Stimulated activated CD4-positive, alpha-beta T cell treated with anti-CD3 and anti-CD28 coated beads, Interleukin-12 subunit alpha, Interleukin-12 subunit beta, amount 100 ng/mL, for 4 hours (primary cell): Measurements from ENCODE around the gene RERE.

Experiments
- DNase-seq: peaks from one replicate; pipeline ENCODE4 v3.0.0-alpha.2; 2020

Gene RERE

DNA sequence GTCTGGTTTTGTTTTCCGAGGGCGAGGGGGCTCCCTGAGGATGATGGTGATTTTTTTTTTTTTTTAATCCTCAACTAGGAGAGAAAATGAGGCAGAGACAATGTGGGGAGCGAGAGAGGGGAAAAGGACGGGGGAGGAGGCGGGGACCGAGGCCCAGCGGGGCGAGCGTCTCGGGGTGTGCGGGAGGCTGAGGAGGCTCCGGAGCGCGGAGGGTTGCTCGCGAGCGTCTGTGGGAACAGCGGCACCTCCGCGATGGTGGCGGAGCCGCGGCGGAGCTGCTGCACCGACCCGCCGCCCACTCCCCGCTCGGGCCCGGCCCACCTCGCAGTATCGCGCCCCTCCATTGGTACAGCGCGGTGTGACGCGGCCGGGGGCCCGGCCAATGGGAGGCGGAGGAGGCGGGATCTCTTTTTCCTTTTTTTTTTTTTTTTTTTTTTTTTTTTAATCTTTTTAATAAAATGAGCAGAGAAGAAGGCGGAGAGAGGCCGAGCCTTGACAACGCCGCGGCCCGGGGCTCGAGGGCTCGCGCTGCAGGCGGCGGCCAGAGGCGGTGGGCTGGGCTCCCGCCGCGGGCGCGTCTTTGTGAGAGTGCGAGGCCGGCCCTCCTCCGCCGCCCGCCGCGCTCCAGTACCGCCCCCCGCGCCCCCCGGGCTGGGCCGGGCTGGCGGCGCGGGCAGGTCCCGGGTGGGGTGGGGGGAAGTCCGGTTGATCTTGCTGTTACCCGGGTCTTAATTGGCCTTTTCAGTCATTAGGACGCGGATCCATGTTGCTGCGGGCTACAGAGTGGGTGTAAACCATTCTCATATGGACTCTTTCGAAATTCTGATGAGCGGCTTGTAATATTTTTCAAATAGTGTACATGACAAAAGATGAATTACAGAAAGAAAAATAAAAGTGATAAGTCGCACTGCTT lies at the start of gene RERE:
Gene RERE (minus strand): TSS at position 229 of the 913 bp plus-strand sequence.
- DNase-seq, result peak; percentile 95

DNA sequence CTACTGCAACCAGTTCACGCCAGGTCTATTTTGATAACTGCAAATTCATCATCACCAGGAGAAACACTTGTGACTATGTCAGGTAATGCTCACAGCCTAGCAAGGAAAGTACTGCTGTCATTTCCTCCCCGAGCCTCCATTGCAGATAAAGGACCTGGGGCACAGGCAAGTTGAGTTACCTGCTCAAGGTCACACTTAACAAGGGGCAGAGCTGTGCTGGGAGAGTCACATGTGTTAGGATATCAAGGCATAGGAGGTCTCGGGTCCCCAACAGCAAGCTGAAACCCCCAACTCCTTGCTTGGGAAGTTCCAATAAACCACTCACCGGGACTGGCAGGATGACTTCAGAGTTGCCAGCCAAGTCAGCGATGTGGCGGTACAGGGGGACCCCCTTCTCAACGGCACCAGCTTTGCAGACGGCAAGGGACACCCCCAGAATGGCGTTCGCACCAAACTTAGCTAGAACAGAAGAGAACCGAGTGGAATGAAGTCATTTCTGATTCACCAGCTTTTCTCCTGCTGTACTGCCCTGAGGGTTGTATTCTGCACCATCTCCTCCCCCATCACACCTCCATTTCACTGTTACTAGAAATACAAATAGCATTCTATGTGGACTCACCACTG lies 49.5 kb upstream of the RERE start:
- no peak for DNase-seq

DNA sequence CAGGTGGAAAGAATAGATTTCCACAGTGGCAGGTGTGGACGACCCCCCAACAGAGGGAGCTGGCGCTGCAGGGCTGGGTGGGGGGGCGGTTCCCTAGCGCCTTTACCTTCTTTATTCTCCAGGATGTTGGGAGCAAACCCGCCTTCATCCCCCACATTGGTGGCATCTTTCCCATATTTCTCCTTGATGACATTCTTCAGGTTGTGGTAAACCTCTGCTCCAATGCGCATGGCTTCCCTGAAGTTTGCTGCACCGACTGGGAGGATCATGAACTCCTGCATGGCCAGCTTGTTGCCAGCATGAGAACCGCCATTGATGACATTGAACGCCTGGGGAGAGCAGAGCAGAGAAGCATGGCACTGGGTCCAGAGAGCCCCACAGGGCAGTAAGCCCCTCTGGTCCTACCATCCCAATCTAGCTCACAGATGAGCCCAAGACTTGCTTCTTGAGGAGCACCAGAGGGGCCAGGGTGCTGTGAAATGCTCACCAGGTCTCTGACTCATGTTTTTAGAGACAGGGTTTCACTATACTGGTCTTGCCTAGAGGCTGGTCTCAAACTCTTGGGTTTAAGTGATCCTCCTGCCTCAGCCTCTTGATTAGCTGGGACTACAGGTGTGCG lies 48.8 kb upstream of the RERE start:
- DNase-seq, result no peak

DNA sequence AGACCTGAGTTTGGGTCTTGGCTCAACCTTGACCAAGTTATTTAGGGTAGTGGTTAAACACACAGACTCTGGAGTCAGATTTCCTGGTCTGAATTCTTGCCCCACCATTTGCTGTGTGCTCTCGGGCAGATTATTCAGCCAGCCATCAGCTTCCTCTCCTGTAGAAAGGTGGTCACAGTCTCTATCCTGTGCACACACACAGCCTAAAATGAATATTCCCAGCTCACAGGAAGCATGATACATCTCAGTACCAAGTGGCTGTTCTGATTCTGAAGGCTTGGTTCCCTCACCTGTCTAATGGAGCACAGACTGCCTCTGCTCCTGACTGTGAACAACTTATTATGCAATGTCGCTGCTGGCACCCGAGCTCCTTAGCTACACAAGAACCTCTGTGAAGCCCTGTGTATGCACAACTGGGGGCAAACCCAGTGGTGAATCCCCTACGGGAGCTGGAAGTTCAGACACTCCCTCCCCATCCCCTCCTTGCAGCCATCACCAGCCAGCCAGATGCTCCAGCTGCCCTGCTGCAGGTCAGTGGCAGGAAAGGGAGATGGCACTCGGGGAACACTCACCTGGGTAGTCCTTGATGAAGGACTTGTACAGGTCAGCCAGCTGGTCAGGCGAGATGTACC lies 47.4 kb upstream of the RERE start:
- no peak for DNase-seq

DNA sequence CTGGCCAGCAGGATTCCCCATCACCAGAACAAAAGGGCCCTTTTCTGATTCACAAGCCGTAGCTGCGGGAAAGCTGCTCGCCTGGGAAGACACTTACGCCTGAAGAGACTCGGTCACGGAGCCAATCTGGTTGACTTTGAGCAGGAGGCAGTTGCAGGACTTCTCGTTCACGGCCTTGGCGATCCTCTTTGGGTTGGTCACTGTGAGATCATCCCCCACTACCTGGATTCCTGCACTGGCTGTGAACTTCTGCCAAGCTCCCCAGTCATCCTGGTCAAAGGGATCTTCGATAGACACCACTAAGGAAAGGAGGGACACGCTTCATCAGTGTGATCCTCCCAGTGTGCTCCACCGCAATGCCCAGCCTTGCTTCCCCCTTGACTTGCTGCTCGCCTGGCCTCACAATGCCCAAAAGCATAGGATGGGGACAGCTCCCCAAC lies 46.4 kb upstream of the RERE start:
- DNase-seq, result no peak

DNA sequence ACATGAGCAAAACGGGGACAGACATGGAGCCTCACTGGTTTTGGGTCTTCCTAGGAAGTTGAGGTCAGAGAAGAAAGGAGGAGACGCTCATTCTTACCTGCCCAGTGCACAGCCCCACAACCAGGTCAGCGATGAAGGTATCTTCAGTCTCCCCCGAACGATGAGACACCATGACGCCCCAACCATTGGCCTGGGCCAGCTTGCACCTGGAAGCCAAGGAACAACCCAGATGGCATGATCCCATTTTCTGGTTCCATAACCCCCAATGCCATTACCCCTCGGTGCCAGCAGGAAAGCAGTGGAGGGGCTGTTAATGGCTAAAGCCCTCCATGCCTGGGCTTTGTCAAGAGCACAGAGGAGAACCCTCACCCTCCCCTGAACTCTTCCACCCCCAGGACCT lies 45.7 kb upstream of the RERE start:
- DNase-seq, result no peak

DNA sequence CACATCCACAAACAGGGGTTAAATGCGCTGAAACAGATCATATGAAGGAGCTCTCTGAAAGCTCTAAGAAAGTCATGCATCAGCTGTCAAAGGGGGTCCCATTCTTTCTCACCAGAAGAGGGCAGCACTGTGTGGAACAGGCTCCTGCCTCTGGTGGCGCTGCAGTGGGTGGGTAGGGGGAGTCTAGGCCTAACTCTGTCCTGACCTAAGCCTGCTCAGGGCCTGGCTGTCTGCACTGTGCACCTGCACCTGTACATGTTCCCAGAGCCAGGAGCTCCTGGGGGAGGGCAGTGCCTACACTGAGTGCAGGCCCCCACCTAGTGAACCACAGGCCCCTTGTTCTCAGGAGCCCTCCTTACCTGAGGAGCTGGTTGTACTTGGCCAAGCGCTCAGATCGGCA lies 45.1 kb upstream of the RERE start:
- no peak for DNase-seq

DNA sequence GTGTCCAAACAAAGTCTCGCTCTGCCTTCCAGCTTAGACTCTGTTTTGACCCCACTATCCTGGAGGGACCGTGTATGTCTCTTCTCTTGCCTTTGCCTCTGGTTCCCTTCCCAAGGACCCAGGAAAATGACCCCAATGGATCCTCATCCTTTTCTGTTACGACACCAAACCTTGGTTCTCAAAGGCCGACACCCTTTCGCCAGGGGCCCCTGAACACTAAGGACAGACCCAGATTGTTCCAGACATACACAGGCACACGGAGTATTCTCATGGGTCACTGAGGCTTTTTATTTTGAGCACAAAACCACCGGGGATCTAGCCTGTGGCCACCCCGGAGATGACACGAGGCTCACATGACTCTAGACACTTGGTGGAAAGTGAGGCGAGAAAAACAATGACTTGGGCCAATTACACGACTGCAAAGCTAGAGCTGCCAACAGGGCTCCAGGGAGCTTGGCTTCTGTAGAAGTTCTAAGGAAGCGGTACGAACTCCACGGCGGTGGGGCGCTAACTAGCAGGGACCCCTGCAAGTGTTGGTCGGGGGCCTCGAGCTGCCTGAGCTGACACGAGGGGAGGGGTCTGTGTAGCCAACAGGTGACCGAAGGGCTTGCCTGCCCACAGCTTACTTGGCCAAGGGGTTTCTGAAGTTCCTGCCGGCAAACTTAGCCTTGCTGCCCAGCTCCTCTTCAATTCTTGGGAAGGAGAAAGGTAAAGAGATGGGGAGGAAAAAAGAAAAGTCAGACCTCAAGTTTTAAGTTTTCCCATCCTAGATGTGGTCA lies 43.5 kb upstream of the RERE start:
- DNase-seq, result no peak

DNA sequence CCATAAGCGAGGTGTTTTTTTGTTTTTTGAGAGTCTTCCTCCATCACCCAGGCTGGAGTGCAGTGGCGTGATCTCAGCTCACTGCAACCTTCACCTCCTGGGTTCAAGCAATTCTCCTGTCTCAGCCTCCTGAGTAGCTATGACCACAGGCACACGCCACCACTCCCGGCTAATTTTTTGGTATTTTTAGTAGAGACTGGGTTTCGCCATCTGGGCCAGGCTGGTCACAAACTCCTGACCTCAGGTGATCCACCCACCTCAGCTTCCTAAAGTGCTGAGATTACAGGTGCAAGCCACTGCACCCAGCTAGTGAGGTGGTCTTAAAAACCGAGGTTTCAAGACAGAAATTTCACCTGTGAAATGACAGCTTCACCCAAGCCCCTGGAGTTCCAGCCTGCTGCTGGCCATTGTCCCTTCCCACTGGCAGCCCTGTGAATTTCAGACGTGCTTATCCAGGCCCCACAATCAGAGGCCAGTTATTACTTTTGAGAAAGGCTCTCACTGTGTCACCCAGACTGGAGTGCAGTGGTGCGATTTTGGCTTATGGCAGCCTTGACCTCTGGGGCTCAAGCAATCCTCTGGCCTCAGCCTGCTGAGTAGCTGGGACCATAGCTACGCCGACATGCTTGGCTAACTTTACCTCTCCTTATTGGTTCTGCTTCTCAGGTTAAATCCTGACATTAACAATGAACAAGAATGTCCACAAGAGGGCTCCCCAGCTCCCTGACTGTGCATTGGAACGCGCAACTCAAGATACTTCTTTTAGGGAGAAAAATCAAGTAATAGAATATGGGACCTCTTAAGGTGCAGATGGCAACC lies 41.7 kb upstream of the RERE start:
- DNase-seq, result no peak

DNA sequence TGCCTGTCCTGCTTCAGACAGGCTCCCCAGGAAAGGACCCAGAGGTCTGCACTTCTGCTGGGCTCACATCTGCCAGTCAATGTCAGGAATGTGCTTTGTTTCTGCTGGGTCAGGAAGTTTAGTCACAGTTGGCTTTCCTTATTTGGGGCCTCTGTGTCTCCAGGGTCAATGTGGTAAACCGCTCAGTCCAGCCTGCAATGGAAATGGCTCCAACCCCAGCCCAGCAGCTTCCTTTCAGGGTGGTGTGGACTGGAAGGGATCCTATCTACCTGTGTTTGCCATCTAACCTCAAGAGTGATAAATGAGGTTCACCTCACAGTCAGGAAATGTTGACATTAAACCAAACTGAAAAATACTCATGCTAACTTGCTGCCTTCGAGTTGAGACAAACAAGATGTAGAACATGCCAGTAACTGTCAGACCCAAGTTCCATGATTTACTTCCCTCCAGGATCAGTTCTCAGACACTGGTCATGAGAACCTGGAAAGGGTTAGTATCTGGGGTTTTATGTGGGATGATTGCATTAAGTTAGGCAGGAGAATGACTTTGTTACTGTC lies 40.8 kb upstream of the RERE start:
- no peak for DNase-seq

DNA sequence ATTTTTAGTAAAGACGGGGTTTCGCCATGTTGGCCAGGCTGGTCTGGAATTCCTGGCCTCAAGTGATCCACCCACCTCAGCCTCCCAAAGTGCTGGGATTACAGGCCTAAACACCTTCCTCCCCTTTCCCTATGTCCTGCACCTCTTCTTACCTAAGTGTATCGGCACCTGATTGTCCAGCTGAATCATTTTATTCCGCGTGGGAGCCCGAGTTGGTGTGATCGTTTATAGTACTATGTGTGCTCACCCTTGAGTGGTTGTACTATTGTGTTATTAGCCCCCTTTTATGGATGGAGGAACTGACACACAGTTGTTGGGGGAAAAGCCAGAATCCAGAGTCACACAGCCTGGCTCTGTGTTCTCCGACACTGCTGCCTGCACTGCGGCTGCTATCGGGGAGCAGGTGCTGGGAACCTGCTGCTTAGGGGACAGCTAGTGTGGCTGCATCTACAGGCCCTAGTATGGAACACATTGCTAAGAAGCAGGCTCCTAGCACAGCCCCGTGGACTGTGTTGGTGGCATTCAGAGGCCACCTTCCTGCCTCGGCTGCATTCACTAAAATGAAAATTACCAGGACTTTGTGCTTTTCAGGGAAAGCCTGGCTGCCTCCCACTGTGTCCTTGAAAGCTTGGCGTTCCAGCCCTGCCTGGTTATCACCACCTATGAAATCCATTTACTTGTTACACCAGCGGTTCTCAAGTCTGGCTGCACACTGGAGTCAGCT lies 39.4 kb upstream of the RERE start:
- no peak for DNase-seq

DNA sequence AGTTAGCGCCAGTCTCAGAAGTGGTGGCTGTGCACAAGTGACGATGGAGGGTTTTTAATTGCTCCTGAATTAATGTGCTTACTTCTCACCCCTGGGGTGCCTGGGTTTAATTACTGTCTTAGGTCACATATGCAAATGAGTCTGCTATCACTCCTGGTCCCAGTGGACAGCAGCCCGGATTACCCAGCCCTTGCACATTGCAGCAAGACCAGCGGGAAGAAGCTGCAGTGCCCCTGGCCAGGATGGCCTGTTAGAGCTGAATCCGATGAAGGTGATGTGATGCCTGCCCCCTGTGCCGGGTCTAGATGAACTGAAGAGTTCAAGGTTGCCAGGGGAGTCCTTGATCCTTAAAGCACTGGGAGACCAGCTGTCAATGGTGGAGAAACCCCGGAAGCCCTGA lies 36.8 kb upstream of the RERE start:
- no peak for DNase-seq

DNA sequence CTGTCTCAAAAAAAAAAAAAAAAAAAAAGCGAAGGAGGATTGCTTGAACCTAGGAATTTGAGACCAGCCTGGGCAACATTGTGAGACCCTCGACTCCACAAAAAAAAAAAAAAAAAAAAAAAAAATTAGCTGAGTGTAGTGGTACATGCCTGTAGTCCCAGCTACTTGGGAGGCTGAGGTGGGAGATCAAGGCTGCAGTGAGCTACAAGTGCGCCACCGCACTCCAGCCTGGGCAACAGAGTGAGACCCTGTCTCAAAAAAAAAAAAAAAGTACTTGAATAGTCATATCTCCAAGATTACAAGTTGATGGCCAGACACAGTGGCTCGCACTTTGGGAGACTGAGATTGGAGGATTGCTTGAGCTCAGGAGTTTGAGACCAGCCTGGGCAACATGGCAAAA lies 33.6 kb upstream of the RERE start:
- DNase-seq, result no peak

DNA sequence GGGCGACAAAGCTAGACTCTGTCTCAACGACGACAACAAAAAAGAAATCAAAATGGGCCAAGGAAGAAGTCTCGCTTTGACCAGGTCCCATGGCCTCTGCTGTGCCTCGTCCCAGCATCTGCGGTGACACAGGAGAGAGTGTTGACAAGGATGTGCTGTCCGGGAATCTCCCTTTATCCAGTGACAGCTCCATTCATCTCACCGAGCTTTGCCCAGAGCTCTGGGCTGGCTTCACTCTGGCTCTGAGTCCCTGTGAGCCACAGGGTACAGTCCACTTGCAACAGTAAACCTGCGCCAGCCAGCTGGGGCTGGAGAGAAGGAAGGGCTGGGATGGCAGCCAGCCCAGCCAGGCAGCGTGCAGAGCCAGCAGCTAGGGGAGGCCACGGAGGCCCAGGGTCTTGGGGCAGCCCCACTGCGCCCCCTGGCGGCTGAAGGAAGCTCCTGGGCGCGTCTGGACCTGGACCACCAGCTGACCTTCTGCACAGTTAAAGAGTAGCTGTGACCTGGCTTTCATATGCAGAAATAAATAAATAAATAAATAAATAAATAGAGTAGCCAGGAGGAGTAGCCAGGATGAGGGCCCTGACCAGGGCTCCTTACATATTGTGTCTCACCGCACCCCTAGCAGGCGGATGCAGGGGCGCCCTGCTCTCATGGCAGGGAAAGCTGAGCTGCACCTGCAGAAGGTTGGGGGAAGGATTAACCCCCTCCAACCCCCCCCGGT lies 31.4 kb upstream of the RERE start:
- peak; percentile 78 for DNase-seq

DNA sequence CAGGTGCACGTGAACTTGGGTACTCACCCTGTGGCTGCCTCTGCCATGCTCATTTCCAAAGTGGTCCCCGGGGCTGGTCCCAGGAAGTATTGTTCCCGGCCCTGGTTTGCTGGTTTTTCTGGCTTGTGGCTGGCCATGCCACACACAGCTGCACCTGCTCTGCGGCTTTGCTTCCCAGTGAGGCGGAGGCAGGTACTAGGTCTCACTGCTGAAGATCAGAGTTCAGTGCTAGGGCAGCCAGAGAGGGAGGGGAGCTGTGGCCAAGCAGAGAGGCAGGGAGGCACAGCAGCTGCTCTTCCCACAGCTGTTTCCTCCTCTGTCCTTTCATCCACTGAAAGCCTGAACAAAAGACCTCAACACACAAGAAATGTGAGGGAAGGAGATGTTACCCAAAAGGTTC lies 30.6 kb upstream of the RERE start:
- no peak for DNase-seq

DNA sequence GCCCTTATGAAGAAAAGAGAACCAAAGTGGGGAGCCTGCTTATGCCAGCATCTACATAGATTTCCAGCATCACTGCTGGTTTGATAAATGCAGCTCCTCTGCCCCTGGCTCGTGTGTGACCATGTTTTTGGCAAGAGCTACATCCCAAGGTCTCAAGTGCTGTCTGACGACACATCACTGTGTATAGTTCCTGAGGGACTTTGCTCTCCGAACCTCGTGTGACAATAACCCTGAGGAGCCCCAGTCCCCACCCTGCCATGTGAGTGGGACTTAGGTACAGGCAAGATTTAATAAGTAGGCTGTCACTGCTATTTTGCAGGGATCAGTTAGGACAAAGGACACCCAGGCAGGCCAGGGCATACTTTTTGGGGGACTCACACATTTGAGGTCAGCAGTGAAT lies 28.8 kb upstream of the RERE start:
- DNase-seq, result no peak

DNA sequence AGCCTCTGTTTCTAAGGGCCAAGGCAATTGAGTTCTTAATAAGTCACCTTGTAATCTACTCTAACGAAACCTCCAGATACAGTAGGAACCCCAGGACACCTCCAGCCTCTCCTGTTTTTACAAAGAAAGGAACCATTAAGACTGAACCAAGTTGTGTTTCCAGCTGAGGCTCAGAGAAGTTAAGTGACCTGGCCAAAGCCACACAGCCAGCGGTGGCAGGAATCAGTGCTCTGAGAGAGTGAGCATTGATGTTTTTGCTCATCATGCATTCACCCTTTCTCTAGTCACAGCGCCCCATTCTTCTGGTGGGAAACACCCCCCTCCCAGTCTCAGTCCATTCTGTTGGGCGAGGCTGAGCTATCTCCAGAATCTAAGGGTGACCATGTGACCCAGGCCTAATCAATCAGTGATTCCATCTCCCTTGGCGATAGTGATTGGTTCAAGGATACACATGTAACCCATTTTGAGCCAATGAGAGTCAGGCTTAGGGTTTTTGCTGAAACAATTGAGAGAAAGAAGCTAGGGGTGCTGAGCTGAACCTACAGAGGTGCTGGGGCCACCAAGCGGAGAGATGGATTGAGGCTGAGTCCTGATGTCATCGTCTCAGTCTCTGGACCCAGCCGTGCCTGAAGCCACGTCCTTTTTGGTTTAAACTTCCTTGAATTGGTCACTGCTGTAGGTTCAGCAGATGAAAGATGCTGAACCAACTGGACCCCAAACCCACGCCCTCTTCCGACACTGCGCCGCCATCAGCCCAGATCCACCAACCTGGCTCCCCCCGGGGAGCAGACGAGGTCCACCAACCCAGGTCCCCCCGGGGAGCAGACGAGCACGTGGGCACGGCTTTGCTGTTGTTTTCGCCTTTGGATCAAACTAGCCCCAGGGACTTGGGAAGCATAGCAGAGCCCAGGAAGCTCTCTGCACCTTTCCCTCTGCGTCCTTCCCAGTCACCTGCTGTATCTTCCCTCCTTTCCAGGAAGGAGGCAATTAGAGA lies 28.0 kb upstream of the RERE start:
- DNase-seq, result no peak

DNA sequence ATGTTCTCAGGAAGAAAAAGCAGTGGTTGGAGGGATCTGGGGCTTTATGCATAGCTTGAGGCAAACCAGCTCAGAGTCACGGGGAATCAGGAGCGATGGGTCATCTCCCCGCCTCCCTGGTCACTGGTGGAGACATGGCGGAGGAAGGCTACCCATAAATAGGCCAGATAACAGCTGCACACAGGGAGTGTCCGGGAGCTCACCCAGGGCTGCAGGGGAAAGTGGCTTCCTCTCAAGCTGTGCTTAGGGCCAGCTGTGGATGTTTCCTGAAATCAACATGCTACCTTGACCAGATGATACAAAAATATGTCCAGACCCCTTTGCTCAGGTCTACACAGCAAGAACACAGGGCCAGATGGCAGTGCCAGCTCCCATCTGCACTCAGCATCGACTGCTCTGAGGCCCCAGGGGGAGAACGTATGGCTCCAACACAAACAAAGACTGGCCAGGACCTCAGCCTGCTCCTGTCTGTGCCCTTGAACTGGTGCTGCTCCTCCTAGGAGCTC lies 27.1 kb upstream of the RERE start:
- no peak for DNase-seq

DNA sequence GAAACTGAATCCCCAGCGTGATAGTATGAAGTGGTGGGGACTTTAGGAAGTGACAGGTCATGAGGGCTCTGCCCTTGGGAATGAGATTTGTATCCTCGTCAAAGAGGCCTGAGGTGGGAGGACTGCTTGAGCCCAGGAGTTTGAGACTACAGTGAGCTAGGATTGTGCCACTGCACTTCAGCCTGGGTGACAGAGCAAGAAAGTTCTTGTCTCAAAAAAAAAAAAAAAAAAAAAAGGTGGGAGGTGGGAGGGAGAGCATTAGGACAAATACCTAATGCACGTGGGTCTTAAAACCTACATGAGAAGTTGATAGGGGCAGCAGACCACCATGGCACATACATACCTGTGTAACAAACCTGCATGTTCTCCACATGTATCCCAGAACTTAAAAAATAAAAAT lies 24.0 kb upstream of the RERE start:
- no peak for DNase-seq
